NCI-H2196 treated with DMSO at 0.1 percent for 48 hours (cell line): ENCODE data around the gene KLF2.

Source experiments
- DNase-seq: peaks from one replicate; lab custom pipeline; 2025; ENCODE audit not compliant: unreplicated experiment; lab: John Stamatoyannopoulos, UW

The KLF2 gene

DNA sequence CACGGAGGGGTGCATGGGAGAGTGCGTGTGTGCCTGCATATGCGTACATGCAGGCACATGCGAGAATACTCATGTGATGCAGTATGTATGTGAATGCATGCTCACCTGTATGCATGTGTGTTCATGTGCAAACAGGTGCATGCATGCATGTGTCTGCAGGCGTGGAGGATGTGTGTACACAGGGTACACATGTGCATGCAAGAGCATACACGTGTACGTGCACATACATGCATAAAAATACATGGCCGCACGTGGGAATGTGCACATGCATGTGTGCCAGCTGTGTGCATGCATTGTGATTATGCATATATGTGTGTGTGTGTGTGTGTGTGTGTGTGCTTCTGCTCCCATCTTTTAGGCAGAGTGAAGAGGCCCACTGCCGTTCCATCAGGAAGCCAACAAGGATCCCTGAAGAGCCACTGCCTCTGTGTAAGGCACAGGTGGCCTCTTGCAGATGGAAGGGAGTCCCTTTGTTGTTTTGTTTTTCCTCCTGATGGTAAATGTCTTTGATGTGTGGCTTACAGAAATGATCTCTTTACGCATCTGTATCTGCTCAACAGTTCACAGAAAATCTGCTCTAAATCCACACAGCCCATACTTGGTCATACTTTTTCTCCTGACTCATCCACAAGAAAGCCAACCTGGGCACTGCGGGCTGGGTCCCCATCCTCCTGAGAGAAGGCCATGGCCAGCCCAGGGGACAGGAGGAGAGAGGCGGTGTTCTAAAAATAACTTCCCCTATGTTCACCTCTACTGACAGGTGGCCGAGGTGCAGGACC, 50.7 kb downstream of the KLF2 start:
- DNase-seq: no peak

DNA sequence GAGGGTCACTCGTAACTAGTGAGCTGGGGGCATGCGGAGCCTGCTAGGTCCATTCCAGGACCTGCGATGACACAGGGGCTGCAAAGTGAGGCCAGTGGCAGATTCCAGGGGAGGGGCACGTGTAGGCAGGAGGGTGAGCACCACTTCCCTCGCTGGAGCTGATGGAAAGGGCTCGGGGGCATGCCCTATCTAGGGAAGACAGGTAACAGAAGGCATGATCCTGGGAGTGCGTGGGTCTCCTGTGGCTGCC, 51.2 kb downstream of the KLF2 start:
- DNase-seq: no peak

DNA sequence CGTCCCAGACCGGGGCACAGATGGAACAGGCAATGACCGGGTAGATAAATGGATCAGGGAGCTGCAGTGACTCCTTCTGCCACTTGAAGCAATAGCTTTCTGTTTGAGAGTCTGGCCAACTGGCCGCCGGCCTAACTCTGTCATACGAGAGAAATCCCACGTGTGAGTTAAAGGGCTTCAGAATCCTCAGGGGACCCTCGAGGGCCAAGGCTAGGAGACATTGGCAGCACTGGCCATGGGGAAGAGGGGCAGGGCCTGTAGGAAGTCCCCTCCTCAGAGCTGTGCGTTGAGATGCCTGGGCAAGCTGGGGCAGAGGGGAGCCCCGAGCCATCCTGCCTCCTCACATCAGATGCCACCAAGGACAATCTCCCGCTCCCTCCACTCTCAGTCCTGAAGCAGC, 51.6 kb downstream of the KLF2 start:
- no peak for DNase-seq

DNA sequence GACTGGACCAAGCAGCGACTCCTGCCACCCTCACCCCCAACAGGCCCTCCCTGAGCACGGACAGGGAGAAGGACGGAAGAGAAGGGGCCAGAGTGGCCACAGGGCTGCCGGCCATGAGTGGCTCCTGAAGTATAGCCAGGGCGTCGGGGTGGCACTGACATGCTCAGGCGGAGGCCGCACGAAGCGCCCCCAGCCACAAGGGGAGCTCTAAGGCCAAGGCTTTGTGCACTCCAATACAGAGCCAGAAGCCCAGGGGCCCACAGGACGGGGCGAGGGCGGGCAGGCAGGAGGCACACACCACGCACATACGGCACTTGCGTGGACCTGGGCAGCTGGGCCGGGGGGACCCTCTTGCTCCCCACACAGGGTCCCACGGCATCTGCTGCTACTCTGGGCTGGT, 52.0 kb downstream of the KLF2 start:
- DNase-seq: no peak

DNA sequence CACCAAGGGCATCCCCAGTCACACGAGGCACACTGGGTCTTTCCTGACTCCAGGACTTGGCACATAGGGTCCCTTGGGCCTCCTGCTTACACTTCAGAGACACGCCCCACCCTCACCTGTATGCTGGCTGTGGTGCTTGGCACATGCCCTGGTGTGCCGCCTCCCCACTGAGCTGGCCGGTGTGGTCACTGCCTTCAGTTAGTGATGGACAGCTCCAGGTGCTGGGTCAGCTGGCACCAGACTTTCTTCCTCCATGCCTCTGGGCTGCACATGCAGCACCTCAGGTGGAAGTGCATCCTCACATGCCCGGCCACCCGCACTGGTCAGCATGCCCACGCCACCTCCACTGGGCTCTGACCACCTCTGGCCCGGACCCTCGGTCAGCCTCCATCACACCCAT, 52.9 kb downstream of the KLF2 start:
- DNase-seq: no peak
